GM23248 (cell line): Measurements from ENCODE around the gene MYH11.

ENCODE experiments used
- EZH2 ChIP-seq: fragments of 200-600 bp; sonication (generic); IDR thresholded peaks from 2 replicates; pipeline ENCODE4 v1.6.1; 2018; ENCODE audit warnings: antibody characterized with exemption, mild to moderate bottlenecking; ENCODE audit not compliant: insufficient read depth, poor library complexity, severe bottlenecking
- EZH2phosphoT487 ChIP-seq: fragments of 200-600 bp; sonication (generic); IDR thresholded peaks from 2 replicates; pipeline ENCODE4 v1.6.1; 2018; ENCODE audit warnings: antibody characterized with exemption, moderate library complexity, mild to moderate bottlenecking, low read depth; ENCODE audit not compliant: insufficient read depth

- TF ChIP-seq EZH2 (no peak), EZH2phosphoT487 (no peak)
Observed at GRCh38 chr16:15732416-15732815, 124.4 kb downstream of the MYH11 start.
